ENCODE measurements around the gene ARHGAP33.

Gene ARHGAP33

DNA sequence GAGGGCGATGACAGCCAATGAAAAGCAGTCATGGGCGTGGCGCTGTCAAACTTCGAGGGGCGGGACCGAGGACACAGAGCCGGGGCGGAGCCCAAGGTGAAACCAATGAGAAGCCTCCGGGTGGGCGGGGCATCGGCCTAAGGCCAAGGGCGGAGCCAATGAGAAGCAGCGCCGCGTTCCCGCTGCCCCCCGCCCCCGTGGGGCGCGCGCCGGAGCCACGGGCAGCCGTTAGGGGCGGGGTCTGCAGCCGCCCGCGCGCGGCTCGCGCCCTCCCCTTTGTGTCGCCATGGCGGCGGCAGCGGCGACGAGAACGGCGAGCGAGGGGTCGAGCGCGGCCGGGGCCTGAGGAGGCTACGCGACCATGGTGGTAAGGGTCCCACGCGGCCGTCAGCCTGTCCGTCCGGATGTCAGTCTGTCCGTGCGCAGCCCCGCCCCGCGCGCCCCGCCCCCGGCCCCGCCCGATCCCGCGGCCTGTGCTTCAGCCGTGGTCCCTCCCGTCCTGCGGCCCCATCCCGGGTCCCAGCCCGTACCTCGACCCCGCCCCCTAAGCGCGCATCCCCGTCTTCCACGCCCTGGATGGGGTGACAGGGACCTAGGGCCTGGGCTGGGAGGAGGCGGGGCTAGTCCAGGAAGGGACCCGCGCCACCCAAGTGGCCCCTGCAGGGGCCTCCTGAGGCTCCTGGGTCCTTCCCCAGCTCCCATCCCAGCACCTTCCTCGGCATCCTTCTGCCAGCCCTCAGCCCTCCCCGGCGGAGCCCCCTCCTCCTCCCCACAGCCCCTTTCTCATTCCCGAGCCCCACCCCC is at the start of gene ARHGAP33:
Gene ARHGAP33, plus strand, starts transcription at position 267 of the 804 bp plus-strand sequence. Its CDS starts 95 bp downstream, at position 362.
- peak; percentile 97 for DNase-seq
- peak; percentile 67 for TF ChIP-seq POLR2A (IDR thresholded peaks at IDR 0.05; ENCODE audit: low read length)
- no peak for TF ChIP-seq GATA1 (IDR thresholded peaks at IDR 0.05; ENCODE audit: low read depth, low read length)

DNA sequence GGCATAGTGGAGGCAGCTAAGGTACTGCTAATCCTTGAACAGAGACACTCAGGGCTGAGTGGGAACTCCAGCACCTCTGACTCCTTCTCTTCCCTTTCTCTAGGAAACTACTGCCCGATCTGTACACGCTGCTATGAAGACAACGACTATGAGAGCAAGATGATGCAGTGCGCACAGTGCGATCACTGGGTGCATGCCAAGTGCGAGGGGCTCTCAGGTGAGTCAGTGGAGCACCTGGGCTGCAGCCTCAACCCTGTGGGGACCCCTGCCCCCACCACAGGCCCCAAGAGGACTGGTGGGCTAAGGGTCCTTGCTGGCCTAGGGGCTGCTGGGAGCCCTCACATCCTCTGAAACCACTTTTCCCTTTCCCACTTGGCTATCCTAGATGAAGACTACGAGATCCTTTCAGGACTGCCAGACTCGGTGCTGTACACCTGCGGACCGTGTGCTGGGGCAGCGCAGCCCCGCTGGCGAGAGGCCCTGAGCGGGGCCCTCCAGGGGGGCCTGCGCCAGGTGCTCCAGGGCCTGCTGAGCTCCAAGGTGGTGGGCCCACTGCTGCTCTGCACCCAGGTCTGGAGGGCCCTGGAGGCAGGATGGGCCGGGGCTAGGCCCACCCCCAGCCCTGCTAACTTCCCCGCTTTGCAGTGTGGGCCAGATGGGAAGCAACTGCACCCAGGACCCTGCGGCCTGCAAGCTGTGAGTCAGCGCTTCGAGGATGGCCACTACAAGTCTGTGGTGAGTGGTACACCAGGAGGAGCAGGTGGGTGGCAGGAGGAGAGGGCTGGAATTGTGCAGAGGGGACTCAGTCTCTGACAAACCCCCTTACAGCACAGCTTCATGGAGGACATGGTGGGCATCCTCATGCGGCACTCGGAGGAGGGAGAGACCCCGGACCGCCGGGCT is 48.1 kb upstream of the ARHGAP33 start:
- no peak for DNase-seq
- TF ChIP-seq GATA1 (IDR thresholded peaks at IDR 0.05; ENCODE audit: low read depth, low read length) (no peak), POLR2A (IDR thresholded peaks at IDR 0.05; ENCODE audit: low read length) (no peak)

GRCh38 chr19:35727956-35728706 is 47.2 kb upstream of the ARHGAP33 start:
- TF ChIP-seq GATA1 (IDR thresholded peaks at IDR 0.05; ENCODE audit: low read depth, low read length): no peak
- no peak for TF ChIP-seq POLR2A (IDR thresholded peaks at IDR 0.05; ENCODE audit: low read length)

GRCh38 chr19:35729021-35729420 is 46.3 kb upstream of the ARHGAP33 start:
- TF ChIP-seq GATA1 (IDR thresholded peaks at IDR 0.05; ENCODE audit: low read depth, low read length): no peak
- TF ChIP-seq POLR2A (IDR thresholded peaks at IDR 0.05; ENCODE audit: low read length): no peak
- DNase-seq: no peak

More at GRCh38 chr19:35727956-35728706, 47.2 kb upstream of the ARHGAP33 start:
- no peak for DNase-seq

- no peak for TF ChIP-seq POLR2A (IDR thresholded peaks at IDR 0.05; ENCODE audit: low read length)
- no peak for DNase-seq
Measured at GRCh38 chr19:35729763-35730162, 45.6 kb upstream of the ARHGAP33 start.

DNA sequence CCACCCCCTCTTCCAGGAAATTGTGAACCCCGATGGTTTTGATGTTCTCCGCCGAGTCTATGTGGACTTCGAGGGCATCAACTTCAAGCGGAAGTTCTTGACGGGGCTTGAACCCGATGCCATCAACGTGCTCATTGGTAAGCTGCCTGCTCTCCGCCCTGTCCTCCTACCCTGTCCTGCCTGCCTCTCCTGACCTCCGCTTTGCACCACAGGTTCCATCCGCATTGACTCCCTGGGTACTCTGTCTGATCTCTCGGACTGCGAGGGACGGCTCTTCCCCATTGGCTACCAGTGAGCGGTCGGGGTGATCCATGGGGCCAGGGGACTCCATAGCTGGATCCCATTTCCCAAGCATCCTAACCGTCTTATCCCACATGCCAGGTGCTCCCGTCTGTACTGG is 45.0 kb upstream of the ARHGAP33 start:
- no peak for DNase-seq
- TF ChIP-seq GATA1 (IDR thresholded peaks at IDR 0.05; ENCODE audit: low read depth, low read length) (no peak), POLR2A (IDR thresholded peaks at IDR 0.05; ENCODE audit: low read length) (no peak)

GRCh38 chr19:35731353-35731752 is 44.0 kb upstream of the ARHGAP33 start:
- no peak for DNase-seq

GRCh38 chr19:35731779-35732405 is 43.5 kb upstream of the ARHGAP33 start:
- DNase-seq: no peak
- no peak for TF ChIP-seq GATA1 (IDR thresholded peaks at IDR 0.05; ENCODE audit: low read depth, low read length)
- no peak for TF ChIP-seq POLR2A (IDR thresholded peaks at IDR 0.05; ENCODE audit: low read length)

More at GRCh38 chr19:35731353-35731752, 44.0 kb upstream of the ARHGAP33 start:
- TF ChIP-seq POLR2A (IDR thresholded peaks at IDR 0.05; ENCODE audit: low read length) (no peak), GATA1 (IDR thresholded peaks at IDR 0.05; ENCODE audit: low read depth, low read length) (no peak)

- TF ChIP-seq GATA1 (IDR thresholded peaks at IDR 0.05; ENCODE audit: low read depth, low read length) (no peak), POLR2A (IDR thresholded peaks at IDR 0.05; ENCODE audit: low read length) (no peak)
- DNase-seq: no peak
Measured at GRCh38 chr19:35732540-35733179, 42.7 kb upstream of the ARHGAP33 start.

DNA sequence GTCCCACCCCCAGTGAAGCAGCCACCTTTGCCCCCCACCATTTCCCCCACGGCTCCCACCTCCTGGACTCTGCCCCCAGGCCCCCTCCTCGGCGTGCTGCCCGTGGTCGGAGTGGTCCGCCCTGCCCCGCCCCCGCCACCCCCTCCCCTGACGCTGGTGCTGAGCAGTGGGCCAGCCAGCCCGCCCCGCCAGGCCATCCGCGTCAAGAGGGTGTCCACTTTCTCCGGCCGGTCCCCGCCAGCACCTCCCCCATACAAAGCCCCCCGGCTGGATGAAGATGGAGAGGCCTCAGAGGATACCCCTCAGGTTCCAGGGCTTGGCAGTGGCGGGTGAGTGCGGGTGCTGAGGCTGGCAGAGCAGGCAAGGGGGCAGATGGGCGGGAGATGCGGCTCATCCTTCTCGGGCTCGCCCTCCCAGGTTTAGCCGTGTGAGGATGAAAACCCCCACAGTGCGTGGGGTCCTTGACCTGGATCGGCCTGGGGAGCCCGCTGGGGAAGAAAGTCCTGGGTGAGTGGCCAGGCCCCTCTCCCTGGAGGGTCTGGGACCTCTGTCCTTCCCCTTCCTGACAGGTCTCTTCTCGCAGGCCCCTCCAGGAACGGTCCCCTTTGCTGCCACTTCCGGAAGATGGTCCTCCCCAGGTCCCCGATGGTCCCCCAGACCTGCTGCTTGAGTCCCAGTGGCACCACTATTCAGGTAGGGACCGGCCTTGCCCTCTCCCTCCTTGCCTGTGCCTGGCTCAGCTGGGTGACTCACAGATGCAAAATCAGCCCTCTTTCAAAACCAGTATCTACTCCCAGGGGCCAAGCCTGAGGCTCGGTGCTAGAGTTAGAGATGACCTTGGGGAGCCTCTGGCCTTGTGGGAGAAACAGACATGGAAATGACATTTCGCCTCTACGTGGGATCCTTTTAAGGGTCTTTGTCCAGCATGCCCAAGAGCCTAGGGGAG is 41.9 kb upstream of the ARHGAP33 start:
- no peak for TF ChIP-seq GATA1 (IDR thresholded peaks at IDR 0.05; ENCODE audit: low read depth, low read length)
- TF ChIP-seq POLR2A (IDR thresholded peaks at IDR 0.05; ENCODE audit: low read length): no peak
- no peak for DNase-seq

DNA sequence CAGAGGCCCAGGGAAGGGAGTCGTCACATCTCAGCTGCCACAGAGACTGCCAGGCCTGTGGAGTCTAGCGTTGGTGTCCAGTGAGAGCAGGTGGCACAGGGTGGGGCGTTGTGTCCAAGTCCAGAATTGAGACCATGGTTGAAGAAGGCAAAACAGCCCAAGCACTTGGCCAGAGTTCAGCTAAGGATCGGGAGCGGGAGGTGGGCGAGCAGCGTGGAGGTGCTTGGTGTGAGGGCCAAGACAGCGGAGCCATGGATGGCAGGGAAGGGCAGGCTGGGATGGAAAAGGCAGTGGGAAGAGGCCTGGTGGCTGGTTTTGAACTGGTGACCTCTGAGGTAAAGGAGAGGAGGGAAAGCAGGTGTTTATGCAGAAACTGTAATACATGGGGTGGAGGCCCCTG is 41.1 kb upstream of the ARHGAP33 start:
- TF ChIP-seq GATA1 (IDR thresholded peaks at IDR 0.05; ENCODE audit: low read depth, low read length) (no peak), POLR2A (IDR thresholded peaks at IDR 0.05; ENCODE audit: low read length) (no peak)
- DNase-seq: no peak

DNA sequence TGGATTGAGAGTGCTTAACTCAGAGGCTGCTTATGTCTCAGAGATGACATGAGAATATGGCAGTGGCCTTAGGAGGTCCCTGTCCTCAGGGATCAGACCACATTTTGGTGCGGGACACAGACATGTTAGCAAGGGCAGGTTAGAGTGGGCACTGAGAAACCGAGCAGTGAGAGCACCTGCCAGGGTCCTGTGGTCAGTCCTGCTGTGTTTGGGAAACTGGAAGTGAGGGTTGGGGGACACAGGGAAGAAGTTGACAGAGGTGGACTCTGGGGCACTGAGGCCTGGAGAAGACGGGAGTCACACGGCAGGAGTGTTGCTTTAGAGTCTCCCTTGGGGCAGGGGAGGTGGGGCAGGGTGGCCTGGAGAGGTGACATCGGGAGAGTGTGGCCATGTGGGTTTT is 40.5 kb upstream of the ARHGAP33 start:
- no peak for DNase-seq
- no peak for TF ChIP-seq POLR2A (IDR thresholded peaks at IDR 0.05; ENCODE audit: low read length)
- TF ChIP-seq GATA1 (IDR thresholded peaks at IDR 0.05; ENCODE audit: low read depth, low read length): no peak
